Nephron progenitor cell (in vitro differentiated cells): ENCODE measurements around the gene NR1H4.

ENCODE experiments used
- DNase-seq: peaks from one replicate; pipeline ENCODE4 v3.0.0; 2021
- H3K27ac Mint-ChIP-seq: 2 replicates; pipeline ENCODE4 v1.8.0; 2021; ENCODE audit warnings: mild to moderate bottlenecking, moderate library complexity, mixed read lengths
- H3K27me3 Mint-ChIP-seq: 2 replicates; pipeline ENCODE4 v1.8.0; 2021; ENCODE audit warnings: mild to moderate bottlenecking, low read depth, mixed read lengths; ENCODE audit not compliant: poor library complexity
- H3K36me3 Mint-ChIP-seq: 2 replicates; pipeline ENCODE4 v1.8.0; 2021; ENCODE audit warnings: low read depth, mixed read lengths
- H3K4me1 Mint-ChIP-seq: 2 replicates; pipeline ENCODE4 v1.8.0; 2021; ENCODE audit warnings: mixed read lengths
- H3K4me3 Mint-ChIP-seq: 2 replicates; pipeline ENCODE4 v1.8.0; 2021; ENCODE audit warnings: mild to moderate bottlenecking, moderate library complexity, mixed read lengths
- H3K9me3 Mint-ChIP-seq: 2 replicates; pipeline ENCODE4 v1.8.0; 2021; ENCODE audit warnings: mild to moderate bottlenecking, moderate library complexity, mixed read lengths
- TF ChIP-seq, protein P1 (sequence below): fragments of 200-600 bp; sonication (generic); IDR thresholded peaks from 2 replicates; pipeline ENCODE4 v1.5.0; 2021; ENCODE audit warnings: antibody characterized with exemption

Gene NR1H4

DNA sequence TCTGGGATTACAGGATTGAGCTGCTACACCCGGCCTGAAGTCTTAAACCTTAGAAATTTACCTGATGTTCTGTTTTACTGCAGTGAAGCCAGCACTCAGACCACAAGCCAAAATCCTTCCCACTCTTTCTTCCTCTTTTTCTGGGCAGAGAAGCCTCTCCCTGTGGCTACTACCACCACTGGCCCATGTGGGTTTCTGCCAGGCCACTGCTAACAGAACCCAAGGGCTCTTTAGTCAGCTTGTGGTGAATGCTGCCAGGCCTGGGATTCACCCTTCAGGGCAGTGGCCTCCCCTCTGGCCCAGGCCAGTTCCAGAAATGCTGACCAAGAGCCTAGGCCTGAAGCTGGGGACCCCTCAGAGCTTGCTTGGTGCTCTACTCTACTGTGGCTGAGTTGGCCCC, 135.1 kb downstream of the NR1H4 start:
- Mint-ChIP-seq H3K27ac (no peak overlapping the region), H3K27me3 (no peaks in the 10 kb centered on the region), H3K9me3 (no peaks in the 10 kb centered on the region), H3K4me3 (no peak overlapping the region), H3K36me3 (peaks cover 20% of the 10 kb centered on the region), H3K4me1 (no peaks in the 10 kb centered on the region)
- TF ChIP-seq, protein P1, sequence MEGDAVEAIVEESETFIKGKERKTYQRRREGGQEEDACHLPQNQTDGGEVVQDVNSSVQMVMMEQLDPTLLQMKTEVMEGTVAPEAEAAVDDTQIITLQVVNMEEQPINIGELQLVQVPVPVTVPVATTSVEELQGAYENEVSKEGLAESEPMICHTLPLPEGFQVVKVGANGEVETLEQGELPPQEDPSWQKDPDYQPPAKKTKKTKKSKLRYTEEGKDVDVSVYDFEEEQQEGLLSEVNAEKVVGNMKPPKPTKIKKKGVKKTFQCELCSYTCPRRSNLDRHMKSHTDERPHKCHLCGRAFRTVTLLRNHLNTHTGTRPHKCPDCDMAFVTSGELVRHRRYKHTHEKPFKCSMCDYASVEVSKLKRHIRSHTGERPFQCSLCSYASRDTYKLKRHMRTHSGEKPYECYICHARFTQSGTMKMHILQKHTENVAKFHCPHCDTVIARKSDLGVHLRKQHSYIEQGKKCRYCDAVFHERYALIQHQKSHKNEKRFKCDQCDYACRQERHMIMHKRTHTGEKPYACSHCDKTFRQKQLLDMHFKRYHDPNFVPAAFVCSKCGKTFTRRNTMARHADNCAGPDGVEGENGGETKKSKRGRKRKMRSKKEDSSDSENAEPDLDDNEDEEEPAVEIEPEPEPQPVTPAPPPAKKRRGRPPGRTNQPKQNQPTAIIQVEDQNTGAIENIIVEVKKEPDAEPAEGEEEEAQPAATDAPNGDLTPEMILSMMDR, result no peak
- DNase-seq, result no peak

GRCh38 chr12:100610666-100611430, 137.2 kb downstream of the NR1H4 start:
- Mint-ChIP-seq H3K4me1 (no peaks in the 10 kb centered on the region), H3K27ac (no peak overlapping the region)

GRCh38 chr12:100612606-100613005, 138.9 kb downstream of the NR1H4 start:
- no peak for DNase-seq
- Mint-ChIP-seq H3K27me3 (no peaks in the 10 kb centered on the region), H3K4me3 (no peak overlapping the region), H3K9me3 (no peaks in the 10 kb centered on the region), H3K36me3 (peaks cover 11% of the 10 kb centered on the region), H3K27ac (no peak overlapping the region), H3K4me1 (no peaks in the 10 kb centered on the region)
- TF ChIP-seq, protein P1, result no peak

More at GRCh38 chr12:100610666-100611430, 137.2 kb downstream of the NR1H4 start:
- no peaks in the 10 kb centered on the region for H3K27me3 Mint-ChIP-seq
- H3K36me3 Mint-ChIP-seq, result peaks cover 19% of the 10 kb centered on the region
- TF ChIP-seq, protein P1, result no peak
- no peak overlapping the region for H3K4me3 Mint-ChIP-seq
- no peaks in the 10 kb centered on the region for H3K9me3 Mint-ChIP-seq
- no peak for DNase-seq
